Left colon (tissue), 2 donors: ENCODE results near the gene ROCK2. TPM values are rescaled to one million over a fixed set of nuclear protein-coding genes. Genes with fewer than 3 reads are reported as not detected.
A peak's percentile ranks its signal among the peaks of the same experiment; 100 is the strongest.
"Not testable (repeated sequence)": the region's sequence is repeated elsewhere in the genome, so short reads cannot be mapped to it uniquely, and the experiment has no call there.

Experiments
- ATAC-seq: fragments of 200-7000 bp; cut with Tn5 transposase; one replicate; pipeline ENCODE4 v1.9.1; 2020; ENCODE audit warnings: mild to moderate bottlenecking, moderate library complexity
- DNase-seq, 2 donors: peaks; one replicate each; pipeline ENCODE4 v3.0.0-alpha.2; 2020
- intact Hi-C, 2 donors: fragments of 100-400 bp; cut with DNase I in 1 of 2; cut with micrococcal nuclease in 1 of 2; formaldehyde crosslinking; loops; one replicate each; pipeline versions ENCODE4 v1.11.2 to v1.14.0; 2022; cut with DNase I, micrococcal nuclease
- total RNA-seq, 2 donors: library from RNA; stranded (reverse); fragmentation: NEBNext Ultra II Directional; extraction: Animal tissue kit (Norgen Biotek cat#: 25700); gene quantifications; one replicate each; pipeline ENCODE4 v1.2.1, GENCODE V29; 2021
- donor health status: DM: no; HTN: no; CAD: no.
- donor health status: DM: yes; HTN: yes; CAD: no.

The ROCK2 gene
- total RNA-seq, 2 donors from 2014 or later: 78.4 to 90.9 TPM

DNA sequence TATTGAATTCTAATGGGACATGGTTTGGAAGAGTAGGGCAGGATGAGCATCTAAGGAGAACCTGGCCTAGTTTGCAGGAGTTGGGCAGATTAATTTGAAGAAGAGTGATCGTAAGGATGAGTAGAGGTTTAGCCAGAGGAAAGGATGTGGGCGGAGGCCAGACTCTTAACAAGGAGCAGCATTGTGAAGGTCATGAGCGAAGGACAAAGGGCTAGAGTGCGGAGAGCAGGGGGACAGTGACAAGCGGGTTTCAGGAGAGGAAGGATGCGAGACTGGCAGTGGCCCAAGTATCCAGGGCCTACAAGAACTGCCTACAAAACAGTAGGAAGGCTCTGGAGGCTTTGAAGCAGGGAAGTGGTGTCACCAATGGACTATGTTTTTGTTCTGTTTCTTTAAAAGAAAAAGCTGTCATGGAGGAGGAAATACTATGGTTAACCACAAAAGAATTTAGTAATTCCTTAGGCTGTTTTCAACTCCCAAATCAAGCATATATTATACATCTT, 169.1 kb downstream of the ROCK2 start:
- no peak for DNase-seq
- peak; percentile 20 for ATAC-seq
- intact Hi-C loops: no loop called here

DNA sequence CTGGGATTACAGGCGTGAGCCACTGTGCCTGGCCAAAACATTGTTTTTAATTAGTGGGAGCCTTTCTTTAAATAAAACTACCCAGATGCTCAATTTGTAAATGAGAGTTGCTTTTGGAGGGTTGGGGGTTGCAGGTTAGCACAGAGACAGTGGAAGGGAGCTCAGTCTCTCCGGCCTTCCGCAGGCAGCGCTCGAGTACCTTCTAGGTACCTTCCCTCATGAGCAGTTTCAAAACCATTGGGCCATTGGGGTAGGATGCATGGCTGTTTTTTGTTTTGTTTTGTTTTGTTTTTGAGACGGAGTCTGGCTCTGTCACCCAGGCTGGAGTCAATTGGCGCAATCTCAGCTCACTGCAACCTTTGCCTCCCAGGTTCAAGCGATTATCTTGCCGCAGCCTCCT, 170.2 kb downstream of the ROCK2 start:
- DNase-seq (no peak), ATAC-seq (peak; percentile 7)
- intact Hi-C loops: no loop called here

DNA sequence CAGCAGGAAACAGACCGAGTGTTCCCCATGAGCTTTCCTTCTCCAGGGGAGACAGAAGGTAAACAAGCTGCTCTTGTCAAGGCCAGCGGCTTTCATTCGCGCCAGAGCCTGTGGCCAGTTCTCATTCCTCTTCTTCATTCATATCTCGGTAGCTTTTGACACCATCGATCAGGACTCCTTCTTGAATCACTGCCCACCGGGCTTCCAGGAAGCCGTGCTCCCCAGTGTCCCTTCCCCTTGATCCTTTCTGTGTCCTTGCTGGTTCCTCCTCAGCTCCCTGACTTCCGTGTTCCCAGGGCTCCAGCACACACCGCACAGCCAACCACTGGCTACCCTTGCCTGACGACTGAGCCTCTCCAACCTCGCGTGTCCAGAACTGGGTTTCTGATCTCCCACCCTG, 175.1 kb downstream of the ROCK2 start:
- intact Hi-C loops: no loop called here
- DNase-seq (no peak), ATAC-seq (peak; percentile 53)

DNA sequence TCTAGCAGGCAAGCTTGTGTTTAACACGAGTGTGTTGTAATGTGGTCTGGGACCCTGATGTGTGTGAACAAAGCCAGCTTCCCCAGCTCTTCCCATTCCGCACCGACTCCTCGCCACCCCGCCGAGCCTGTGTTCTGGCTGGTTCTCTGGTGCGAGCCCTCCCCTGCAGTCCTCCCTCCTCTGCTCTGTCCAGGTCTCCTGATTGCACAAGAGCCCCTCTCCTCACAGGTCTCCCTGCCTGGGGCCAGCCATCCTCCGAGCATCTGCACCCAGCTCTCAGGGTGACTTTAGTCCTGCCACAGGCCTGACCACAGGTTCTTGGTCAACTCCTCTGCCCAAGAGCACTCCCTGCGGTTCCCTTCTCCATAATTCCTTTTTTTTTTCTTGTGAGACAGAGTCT, 175.9 kb downstream of the ROCK2 start:
- no peak for ATAC-seq
- intact Hi-C loops: no loop called here
- no peak for DNase-seq

DNA sequence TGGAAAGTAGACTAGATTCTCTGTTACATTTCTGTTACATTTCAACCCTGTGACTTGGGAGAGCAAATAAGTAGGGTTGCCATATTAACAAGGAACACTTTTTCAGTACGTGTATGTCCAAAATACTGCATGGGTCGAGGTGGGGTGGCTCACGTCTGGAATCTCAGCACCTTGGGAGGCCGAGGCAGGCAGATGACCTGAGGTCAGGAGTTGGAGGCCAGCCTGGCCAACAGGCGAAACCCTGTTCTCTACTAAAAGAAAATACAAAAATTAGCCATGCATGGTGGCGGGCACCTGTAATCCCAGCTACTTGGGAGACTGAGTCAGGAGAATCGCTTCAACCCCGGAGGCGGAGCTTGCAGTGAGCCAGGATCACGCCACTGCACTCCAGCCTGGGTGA, 178.0 kb downstream of the ROCK2 start:
- intact Hi-C loops: no loop called here
- ATAC-seq: no peak
- DNase-seq: no peak

DNA sequence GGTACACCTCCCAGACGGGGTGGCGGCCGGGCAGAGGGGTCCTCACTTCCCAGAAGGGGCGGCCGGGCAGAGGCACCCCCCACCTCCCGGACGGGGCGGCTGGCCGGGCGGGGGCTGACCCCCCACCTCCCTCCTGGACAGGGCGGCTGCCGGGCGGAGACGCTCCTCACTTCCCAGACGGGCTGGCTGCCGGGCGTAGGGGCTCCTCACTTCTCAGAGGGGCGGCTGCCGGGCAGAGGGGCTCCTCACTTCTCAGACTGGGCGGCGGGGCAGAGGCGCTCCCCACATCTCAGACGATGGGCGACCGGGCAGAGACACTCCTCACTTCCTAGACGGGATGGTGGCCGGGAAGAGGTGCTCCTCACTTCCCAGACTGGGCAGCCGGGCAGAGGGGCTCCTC, 179.4 kb downstream of the ROCK2 start:
- ATAC-seq, intact Hi-C loops, DNase-seq: not testable (repeated sequence)

DNA sequence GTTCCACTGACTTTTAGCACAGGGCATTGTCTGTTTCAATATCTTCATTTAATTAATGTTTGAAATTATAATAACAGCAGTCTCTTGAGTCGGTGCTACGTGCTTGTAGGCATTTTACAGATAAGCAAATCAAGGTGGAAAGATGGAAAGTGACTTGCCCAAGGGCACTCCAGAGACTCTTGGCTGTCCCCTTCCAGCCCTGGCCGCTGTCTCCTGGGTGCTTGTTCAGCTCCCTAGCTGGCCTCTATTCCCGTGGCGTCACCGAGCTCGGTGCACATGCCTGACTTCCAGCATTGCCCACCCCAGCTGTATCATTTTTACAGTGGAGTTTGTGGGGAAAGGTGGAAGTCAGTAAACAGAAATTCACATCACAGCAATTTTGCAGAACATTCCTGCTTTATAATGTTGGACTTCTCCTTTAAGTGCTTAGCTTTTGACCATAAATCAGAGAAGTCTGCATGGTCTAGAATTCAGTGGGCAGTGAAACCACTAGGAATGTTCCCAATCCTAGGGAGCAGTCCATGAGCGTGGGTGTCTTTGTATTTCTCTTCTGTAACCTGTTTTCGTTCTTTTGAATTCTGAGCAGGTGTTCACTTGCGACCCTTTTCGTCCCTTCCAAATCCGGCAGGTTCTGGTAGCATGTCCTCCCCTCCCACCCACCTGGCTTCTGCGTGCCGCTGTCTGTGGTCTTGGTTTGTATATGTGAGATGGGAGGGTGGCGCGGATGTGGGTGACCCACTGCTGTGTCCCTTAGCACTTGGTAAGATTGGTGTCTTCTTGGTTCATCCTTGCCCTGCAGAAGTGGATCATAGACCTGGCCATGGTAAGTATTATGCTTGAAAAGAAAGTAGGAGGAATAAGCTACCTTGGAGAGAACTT, 180.8 kb downstream of the ROCK2 start:
- ATAC-seq: no peak
- no peak for DNase-seq
- intact Hi-C loops: no loop called here

DNA sequence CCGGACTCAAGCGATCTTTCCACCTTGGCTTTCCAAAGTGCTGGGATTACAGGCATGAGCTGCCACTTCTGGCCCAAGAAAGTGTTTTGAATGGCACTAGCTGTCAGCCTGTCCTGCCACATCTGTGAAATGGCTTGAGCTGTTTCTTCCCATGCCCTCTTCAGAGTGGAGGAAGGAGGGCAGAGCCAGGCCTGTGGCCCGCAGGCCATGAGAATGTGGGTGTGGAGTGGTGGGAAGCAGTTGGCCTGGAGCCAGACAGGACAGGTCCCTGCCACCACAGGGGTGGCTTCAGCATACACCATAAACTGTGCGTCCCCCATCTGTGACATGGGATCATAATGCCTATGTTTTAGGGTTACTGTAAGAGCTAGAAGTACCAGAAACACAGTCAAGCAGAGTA, 182.7 kb downstream of the ROCK2 start:
- DNase-seq: no peak
- no peak for ATAC-seq
- intact Hi-C loops: no loop called here

DNA sequence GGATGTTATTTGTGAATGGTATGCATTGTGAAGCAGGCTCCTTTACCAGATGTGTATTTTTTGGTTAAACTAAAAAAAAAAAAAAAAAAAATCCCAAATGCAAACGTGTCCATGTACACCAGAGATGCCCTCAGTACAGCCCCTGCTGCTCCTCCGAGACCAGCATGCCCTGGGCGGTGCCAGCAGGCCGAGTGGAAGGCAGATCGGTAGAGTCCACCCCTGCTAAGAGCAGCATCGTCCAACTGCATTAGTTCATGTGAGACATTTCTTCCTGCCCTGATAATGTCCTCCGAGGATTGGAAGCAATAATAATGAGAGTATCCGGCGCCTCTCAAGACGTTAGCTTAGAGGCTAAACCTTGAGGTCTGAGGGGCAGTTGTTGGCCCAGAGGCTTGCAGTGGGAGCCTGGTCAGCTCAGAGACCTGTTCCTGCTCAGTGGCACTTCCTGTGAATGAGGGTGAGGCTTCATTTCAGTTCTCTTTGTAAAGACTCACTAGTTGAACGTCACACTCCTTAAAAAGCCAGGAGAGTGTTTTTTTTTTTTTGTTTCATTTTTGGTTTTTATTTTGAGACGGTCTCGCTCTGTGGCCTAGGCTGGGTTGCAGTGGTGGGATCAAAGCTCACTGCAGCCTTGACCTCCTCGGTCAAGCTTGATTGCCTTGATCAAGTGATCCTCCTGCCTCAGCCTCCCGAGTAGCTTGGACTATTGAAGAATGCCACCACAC, 183.5 kb downstream of the ROCK2 start:
- DNase-seq (no peak), ATAC-seq (peak; percentile 20)
- intact Hi-C loops: no loop called here

DNA sequence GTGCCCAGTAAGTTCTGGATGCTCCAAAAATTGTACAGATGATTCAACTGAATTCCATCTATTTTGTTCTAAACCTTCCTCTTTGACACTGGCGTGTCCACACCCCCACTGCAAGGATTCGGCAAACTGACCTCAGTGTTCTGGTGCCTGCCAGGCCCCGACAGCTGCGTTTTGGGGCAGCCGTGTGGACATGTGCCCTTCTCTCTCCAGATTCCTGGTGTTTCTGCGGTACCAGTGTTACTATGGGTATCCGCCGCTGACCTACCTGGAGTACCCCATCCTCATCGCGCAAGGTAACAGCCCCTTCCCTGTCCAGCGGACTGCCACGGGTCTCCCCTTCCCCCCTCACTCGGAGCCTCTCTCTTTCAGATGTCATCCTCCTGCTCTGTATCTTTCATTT, 184.2 kb downstream of the ROCK2 start:
- ATAC-seq: no peak
- no peak for DNase-seq
- intact Hi-C loops: no loop called here

DNA sequence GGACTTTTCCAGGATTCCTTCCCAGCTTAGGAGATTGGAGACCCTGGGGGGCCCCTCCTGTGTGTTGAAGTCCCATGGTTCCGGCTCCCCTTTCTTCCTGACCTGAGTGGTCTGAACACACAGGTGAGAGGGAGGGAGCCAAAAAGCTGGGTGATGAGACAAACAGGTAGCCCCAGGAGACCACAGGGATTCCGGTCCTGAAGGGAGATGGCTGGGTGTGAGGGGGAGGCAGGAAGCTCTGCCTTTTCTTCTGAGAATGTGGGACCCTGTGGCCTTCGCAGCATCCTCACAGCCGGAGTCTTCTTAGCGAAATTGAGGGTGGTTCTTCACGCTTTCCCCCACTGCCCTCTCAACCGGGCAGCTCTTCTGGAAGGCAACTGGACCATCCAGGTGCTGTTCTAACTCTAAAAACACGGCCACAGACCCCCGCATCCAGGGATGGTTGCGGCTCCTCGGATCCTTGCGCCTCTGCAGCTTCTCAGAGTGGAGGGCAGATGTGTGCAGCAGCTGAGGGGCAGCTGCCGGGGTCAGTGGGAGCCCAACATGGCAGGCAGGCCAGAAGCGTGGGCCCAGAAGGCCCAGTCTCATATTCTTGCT, 184.8 kb downstream of the ROCK2 start:
- intact Hi-C loops: no loop called here
- no peak for ATAC-seq
- no peak for DNase-seq

DNA sequence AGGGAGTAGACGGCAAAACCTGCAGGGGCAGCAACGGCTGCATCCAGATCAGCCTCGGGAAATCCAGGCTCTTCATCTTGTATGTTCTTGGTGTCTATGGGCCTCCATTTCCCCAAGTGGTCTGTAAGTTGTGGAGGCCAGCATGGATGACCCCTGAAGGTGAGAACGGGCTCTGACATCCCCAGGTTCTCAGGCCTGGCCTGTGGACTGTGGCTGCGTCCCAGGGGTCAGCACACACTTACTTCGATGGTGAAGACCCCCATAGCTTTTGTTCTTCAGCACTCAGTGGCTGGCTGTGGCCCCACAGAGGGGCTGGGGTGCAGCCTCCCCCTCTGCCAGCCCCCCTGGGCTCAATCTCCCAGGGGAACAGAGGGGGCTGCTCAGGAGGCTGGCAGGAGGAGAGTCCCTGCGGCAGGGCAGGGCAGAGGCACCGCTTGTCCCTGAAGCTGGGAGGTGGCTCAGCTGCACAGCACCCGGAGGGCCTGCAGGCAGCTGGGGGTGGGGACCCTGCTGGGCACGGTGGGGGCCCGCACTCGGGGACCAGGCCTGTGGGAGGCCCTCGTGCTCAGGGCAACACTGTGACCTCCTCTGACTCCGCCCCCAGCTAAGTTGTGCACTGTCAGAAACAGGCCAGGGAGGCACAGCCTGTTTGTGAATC, 185.4 kb downstream of the ROCK2 start:
- intact Hi-C loops: no loop called here
- DNase-seq (no peak), ATAC-seq (no peak)

DNA sequence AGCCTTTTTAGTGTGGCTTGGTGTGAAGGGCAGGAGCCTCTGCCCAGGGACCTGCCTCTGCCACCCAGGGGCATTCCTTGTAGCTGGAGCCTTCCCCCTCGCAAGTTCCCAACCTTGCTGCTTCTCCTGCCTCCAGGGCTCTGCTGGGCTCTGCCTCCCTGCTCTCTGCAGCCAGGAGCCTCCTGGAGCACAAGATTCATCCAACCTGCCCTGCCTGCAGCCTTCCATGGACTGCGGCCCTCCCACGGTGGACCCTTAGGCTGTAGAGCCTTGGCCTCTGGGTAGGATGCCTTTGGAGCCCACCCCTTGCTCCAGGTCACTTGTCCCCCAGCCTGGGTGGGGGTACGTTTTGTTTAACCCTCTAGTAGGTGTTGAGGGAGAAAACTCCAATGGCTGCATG, 186.7 kb downstream of the ROCK2 start:
- DNase-seq (no peak), ATAC-seq (no peak)
- intact Hi-C loops: no loop called here

DNA sequence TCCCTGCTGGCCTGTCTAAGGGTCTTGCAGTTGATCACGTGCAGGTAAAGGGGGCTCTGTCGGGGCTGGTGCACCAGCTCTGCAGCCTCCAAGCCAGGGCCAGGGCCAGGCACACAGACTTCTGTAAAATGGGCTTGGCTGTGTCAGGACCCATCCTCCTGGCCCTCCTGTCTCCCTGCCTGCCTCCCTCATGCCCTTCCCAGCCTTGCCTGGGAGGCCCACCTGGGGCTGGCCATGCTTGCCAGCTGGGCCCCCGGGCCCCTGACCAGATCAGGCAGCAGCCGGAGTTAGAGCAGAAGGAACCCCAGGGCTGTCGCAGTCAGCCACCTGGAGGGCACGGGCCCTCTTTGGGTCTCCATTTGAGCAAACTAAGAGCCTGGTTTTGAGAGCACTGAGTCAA, 187.1 kb downstream of the ROCK2 start:
- ATAC-seq: no peak
- intact Hi-C loops: no loop called here
- DNase-seq: no peak

DNA sequence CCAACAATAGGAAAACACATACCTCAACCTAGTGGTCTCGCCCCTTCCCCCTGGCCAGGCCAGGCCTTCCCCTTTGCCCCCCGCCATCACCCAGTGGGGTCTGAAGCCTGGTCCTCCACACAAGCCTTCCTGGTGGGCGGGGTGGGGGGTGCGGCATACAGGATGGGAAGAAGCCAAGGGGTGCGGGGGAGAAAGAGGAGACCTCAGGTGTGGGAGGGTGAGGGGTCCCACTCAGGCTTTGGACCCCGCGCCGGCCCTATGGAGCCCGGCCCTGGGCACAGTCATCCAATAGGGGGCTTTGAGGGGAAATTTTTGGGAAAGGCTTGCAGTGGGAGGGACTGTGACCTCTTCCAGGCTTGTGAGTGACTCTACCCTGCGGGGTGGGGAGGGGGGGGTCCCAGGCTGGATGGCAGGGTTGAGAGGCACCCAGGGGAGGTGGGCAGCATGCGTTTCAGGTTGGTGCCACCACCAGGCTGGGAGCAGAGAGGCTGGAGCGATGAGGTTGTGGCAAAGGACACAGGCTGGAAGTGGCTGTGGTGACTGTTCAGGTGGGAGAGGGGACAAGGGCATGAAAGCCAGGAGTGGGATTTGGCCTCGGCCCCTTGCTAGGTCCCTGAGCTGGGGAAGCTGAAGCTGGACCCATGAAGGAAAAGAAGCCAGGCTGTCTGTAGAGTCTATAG, 187.9 kb downstream of the ROCK2 start:
- intact Hi-C loops: no loop called here
- ATAC-seq: no peak
- peak in 1 of 2 donors; percentile 35 for DNase-seq

DNA sequence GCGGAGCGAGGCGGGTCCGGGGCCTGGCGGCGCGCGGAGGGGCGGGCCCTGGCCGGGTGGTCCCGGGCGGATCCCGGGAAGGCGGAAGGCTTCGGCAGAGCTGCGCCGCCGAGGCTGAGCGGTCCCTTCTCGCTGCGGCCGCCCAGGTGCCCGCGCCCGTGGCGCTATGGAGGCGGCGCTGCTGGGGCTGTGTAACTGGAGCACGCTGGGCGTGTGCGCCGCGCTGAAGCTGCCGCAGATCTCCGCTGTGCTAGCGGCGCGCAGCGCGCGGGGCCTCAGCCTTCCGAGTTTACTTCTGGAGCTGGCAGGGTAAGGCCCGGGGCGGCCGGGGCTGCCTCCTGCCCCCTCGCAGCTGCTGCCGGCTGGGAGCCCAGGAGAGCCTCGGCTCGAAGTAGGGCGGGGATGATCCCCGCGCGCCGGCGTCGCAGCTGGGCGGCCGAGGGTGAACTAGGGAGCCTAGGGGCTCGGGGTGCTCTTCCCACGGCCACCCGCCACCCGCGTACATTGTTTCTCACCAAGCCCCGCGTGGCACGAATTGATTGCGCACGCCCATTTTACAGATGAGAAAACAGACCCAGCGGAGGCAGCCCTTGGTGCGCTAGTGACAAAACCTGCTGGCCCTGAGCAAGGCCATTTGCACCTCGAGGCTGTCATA, 188.9 kb downstream of the ROCK2 start, which contains the start of gene SLC66A3:
TSS of gene SLC66A3 (plus strand) at position 87 of the 655 bp plus-strand sequence. CDS start at position 167, 80 bp downstream.
- ATAC-seq: peak; percentile 86
- intact Hi-C loops: no loop called here
- peak in 1 of 2 donors; percentile 91 for DNase-seq

DNA sequence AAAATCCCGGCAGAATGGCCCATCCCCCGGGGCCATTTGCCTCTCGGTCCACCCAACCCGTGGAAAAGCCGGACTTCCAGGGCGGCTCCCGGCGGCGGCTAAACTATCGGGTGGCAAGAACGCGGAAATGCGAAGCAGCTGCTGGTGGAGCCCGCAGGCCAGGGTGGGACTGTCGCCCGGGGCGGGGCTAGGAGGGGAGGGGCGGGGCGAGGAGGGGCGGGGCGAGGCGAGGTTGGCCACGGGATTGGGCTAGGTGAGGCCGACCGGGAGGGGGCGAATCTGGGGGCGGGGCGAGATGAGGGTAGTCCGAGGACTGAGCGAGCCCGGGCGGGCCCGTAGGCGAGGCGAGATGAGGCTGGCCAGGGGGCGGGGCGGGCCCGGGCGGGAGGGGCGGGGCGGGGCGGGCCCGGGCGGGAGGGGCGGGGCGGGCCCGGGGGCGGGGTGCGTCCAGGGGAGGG, 189.5 kb downstream of the ROCK2 start:
- ATAC-seq: peak; percentile 87
- intact Hi-C loops: no loop called here

More for the DNA sequence above, 189.5 kb downstream of the ROCK2 start:
- DNase-seq: peak; percentile 99
